ENCODE measurements around the gene STAT1. TPM values are rescaled to one million over a fixed set of nuclear protein-coding genes. Genes with fewer than 3 reads are reported as not detected.
A peak's percentile ranks its signal among the peaks of the same experiment; 100 is the strongest.

Gene STAT1
- total and polyA plus RNA-seq, 9 of the 15 experiments (the other 6 are each of a cell fraction or from before 2014, with no cell fraction given) = 8.7 to 34.4 (median 26.8) TPM

DNA sequence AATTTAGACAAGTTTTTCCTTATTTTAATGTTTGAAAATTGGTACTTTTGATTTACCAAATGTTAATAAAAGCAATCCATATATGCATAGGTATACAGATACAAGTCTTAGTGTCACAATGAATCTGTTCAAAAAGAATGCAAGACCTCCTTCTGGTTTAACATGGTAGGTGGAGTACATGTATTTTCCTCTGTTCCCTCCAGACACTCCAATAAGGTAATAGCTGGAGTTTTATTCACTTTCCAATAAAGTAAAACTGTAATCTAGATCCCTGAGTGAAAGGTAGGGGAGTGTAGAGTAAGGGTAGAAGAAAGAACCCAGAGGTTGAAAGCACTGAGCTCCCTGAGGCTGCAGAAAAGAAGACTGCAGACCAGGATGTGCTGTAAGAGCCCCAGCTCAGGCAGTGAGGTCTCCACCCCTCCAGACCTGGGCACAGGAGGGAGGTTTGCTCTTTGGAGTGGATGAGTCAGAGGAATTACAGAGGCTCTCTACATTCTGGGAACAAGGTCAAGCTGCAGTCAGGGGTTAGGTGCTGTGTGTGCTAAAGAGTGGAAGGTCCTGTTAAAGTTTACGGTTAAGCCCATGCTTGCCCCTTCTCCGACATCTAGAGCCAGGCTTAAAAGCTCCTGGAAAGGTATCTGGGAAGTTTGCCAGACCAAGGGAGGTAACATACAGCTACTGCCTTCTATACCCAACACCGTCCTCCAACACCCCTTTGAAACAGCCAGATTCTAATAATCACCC lies 27.6 kb upstream of the STAT1 start:
- Histone ChIP-seq H3K9me3 (replicated peaks; ENCODE audit: control insufficient read depth, insufficient read depth, low read depth, low read length) (no peaks in the 10 kb centered on the region), H3K4me1 (replicated peaks in 1 of 2; ENCODE audit: control insufficient read depth in 2 of 2, insufficient read depth in 2 of 2, low read length in 2 of 2) (peaks cover 0 to 14% of the 10 kb centered on the region in 2 experiments; a peak in 2 of 5 replicates), H3K4me2 (ENCODE audit: insufficient read depth, low read length) (no peak overlapping the region), H3K9me1 (ENCODE audit: control insufficient read depth, insufficient read depth, low read length) (no peaks in the 10 kb centered on the region), H3K79me2 (ENCODE audit: control insufficient read depth, insufficient read depth, low read length) (no peaks in the 10 kb centered on the region), H3K4me3 (no peak overlapping the region), H3K27me3 (ENCODE audit: control insufficient read depth in 2 of 2, insufficient read depth in 2 of 2, low read length in 2 of 2) (no peaks in the 10 kb centered on the region), H3K36me3 (ENCODE audit: control insufficient read depth, insufficient read depth, low read length) (no peaks in the 10 kb centered on the region; the same call in 2 of the 3 replicates), H4K20me1 (replicated peaks; ENCODE audit: control insufficient read depth, insufficient read depth, low read length) (no peaks in the 10 kb centered on the region), H3K27ac (ENCODE audit: extremely low read depth, low read depth, low read length) (no peak overlapping the region), H2AFZ (ENCODE audit: low read depth, low read length) (peak overlapping the region; percentile 62), H3K9ac (ENCODE audit: insufficient read depth in 1 of 2, low read depth in 2 of 2, low read length in 2 of 2) (no peak overlapping the region)
- DNase-seq (ENCODE audit: extremely low read depth in 1 of 4, low spot score in 3 of 4) = peak in 3 of 4 experiments; percentile 10 to 57 (median 36)
- ChIA-PET CTCF (ENCODE audit: low intra/inter-chr PET ratio) (no interaction called here), POLR2A (interaction anchor here (0.6 to 1.2 kb wide), 2 partner anchors 13 to 18 kb away, joined by 3 read pairs; no protein-coding TSS in a partner anchor)
- no peak for TF ChIP-seq ZNF696 (CRISPR knock-in tag; conservative IDR thresholded peaks at IDR 0.05)
- TF ChIP-seq ZNF239 (CRISPR knock-in tag; IDR thresholded peaks at IDR 0.05) = no peak
- peak; percentile 54; the same call in 1 of the 2 replicates for TF ChIP-seq FOSL1 (tag; conservative IDR thresholded peaks at IDR 0.05)
- no peak for TF ChIP-seq JUND (IDR thresholded peaks at IDR 0.05; ENCODE audit: borderline replicate concordance, low read depth, low read length)
- peak; percentile 27; the same call in 1 of the 3 replicates for TF ChIP-seq JUND (tag; IDR thresholded peaks at IDR 0.05; ENCODE audit: borderline replicate concordance, low read depth, low read length)
- no peak for TF ChIP-seq PRDM10 (IDR thresholded peaks at IDR 0.05; ENCODE audit: partially characterized antibody)
- 14% methylated on average over 3 of the region's 3 CpGs for WGBS (ENCODE audit: insufficient coverage, low coverage, missing lambda C conversion rate)
- FAIRE-seq = peak; percentile 85
- peak; percentile 78 for ATAC-seq
- in situ Hi-C loops (cut with MboI) = no loop called here
- intact Hi-C loops (cut with micrococcal nuclease) = no loop called here
- BruUV-seq (replicated peaks) = no TSS peak

Data from K562 (cell line).